ENCODE results near the gene SIK2. TPM values are rescaled to one million over a fixed set of nuclear protein-coding genes. Genes with fewer than 3 reads are reported as not detected.

The SIK2 gene
- 5.2 to 6.7 TPM (median 5.8 TPM) in 5 replicates for total RNA-seq (2022; extraction: Qiagen RNA extraction; ENCODE audit: low read depth)

GRCh38 chr11:111601979-111602864 is at the start of gene SIK2:
Gene SIK2, plus strand, starts transcription at chr11:111602449. Its CDS starts 115 bp downstream, at chr11:111602564.

GRCh38 chr11:111765984-111766833 is 164.0 kb downstream of the SIK2 start, which contains the start of gene PPP2R1B:
Gene PPP2R1B, minus strand, starts transcription at chr11:111766389. Its CDS starts 28 bp downstream, at chr11:111766361.

Other genes starting within 250 kb of the SIK2 start
- gene POU2AF1, start 223.2 kb upstream of the SIK2 start, total RNA-seq (2022; extraction: Qiagen RNA extraction; ENCODE audit: low read depth): not detected in 5 replicates
- 0.25 TPM in 1 of 5 replicates, not detected in the others for gene BTG4, start 90.1 kb upstream of the SIK2 start, total RNA-seq (2022; extraction: Qiagen RNA extraction; ENCODE audit: low read depth)
- not detected in 5 replicates for gene HOATZ, start 87.7 kb upstream of the SIK2 start, total RNA-seq (2022; extraction: Qiagen RNA extraction; ENCODE audit: low read depth)
- 3.6 to 4.9 TPM (median 4.2 TPM) in 5 replicates for gene LAYN, start 61.7 kb upstream of the SIK2 start, total RNA-seq (2022; extraction: Qiagen RNA extraction; ENCODE audit: low read depth)
- 14.9 to 18.9 TPM (median 17.0 TPM) in 5 replicates for gene PPP2R1B, start 163.9 kb downstream of the SIK2 start, total RNA-seq (2022; extraction: Qiagen RNA extraction; ENCODE audit: low read depth)